Measurements from ENCODE around the gene EPC1. TPM values are rescaled to one million over a fixed set of nuclear protein-coding genes. Genes with fewer than 3 reads are reported as not detected.

Gene EPC1
- total and polyA plus RNA-seq, 2 of the 8 experiments (the other 6 are each of a cell fraction or from before 2014, with no cell fraction given), result 23.7 to 42.3 TPM

- no peak for FAIRE-seq
- POLR2A ChIA-PET (ENCODE audit: partially characterized antibody), result interaction anchor here (2.3 kb wide), 1 partner anchor 12 kb away, joined by 5 read pairs; no protein-coding TSS in a partner anchor
- no peak overlapping the region for H2BK5ac ChIP-seq (ENCODE audit: low read depth, low read length)
- TF ChIP-seq CREB1 (IDR thresholded peaks at IDR 0.05) (no peak), MAFK (IDR thresholded peaks at IDR 0.05; ENCODE audit: low read depth, low read length) (no peak)
- H3K4me2 ChIP-seq (ENCODE audit: insufficient read depth in 1 of 2, low read depth in 2 of 2, low read length in 2 of 2), result no peak overlapping the region
- no peaks in the 10 kb centered on the region for H3K27me3 ChIP-seq (replicated peaks in 1 of 4; ENCODE audit: control insufficient read depth in 3 of 4, extremely low read depth in 1 of 4, insufficient read depth in 3 of 4, low read length in 3 of 4)
- H2BK20ac ChIP-seq (ENCODE audit: low read length), result no peak overlapping the region
- H3K79me1 ChIP-seq (ENCODE audit: low read depth, low read length), result peaks cover 3% of the 10 kb centered on the region
- H2BK15ac ChIP-seq (ENCODE audit: low read length), result no peak overlapping the region
- H3K9ac ChIP-seq (replicated peaks in 1 of 4; ENCODE audit: extremely low read depth in 1 of 4, low read depth in 3 of 4, low read length in 3 of 4), result no peak overlapping the region
- DNase-seq (ENCODE audit: low read depth in 1 of 2, low spot score in 2 of 2), result no peak
- no peak overlapping the region for H3K4me3 ChIP-seq (ENCODE audit: extremely low read depth in 1 of 4, insufficient read depth in 2 of 4, low read depth in 3 of 4, low read length in 4 of 4)
- H3K14ac ChIP-seq (ENCODE audit: insufficient read length), result no peak overlapping the region
- no peaks in the 10 kb centered on the region for H3K23me2 ChIP-seq (ENCODE audit: low read depth, low read length)
- H3K9me3 ChIP-seq (ENCODE audit: insufficient read depth in 2 of 2, low read depth in 1 of 2, low read length in 1 of 2), result no peaks in the 10 kb centered on the region
- no peak overlapping the region for H2BK12ac ChIP-seq (ENCODE audit: low read depth, low read length)
- H4K8ac ChIP-seq (ENCODE audit: extremely low read depth, insufficient read depth, low read length), result no peak overlapping the region; the same call in 1 of the 2 replicates
- 62% methylated on average over 4 of the region's 4 CpGs; no CpG with 5 or more reads in 1 of the 2 experiments for WGBS, 2 experiments (ENCODE audit: extremely low coverage in 1 of 2, insufficient coverage in 1 of 2, insufficient read length in 1 of 2, insufficient replicate concordance in 2 of 2, low coverage in 1 of 2, low lambda C conversion rate in 2 of 2, missing lambda C conversion rate in 1 of 2)
- H2AFZ ChIP-seq (ENCODE audit: low read length), result no peak overlapping the region
- H3K27ac ChIP-seq (ENCODE audit: low read depth, low read length), result no peak overlapping the region
- H3K18ac ChIP-seq (ENCODE audit: extremely low read depth, low read length), result no peak overlapping the region
- H3K4me1 ChIP-seq (replicated peaks in 1 of 4; ENCODE audit: control insufficient read depth in 3 of 4, insufficient read depth in 4 of 4, low read length in 3 of 4), result peaks cover 0 to 3% (median 1%) of the 10 kb centered on the region in 4 experiments; a peak in 2 of 7 replicates
- H2AK5ac ChIP-seq (ENCODE audit: low read depth, low read length), result no peak overlapping the region
- CTCF ChIA-PET (ENCODE audit: partially characterized antibody), result no interaction called here
- no peak overlapping the region for H4K91ac ChIP-seq (replicated peaks; ENCODE audit: insufficient read length, low read length)
- H3K56ac ChIP-seq (replicated peaks; ENCODE audit: insufficient read length, low read depth, low read length), result no peak overlapping the region
- peaks cover 38 to 99% of the 10 kb centered on the region in 2 experiments for H3K79me2 ChIP-seq (ENCODE audit: control insufficient read depth in 1 of 2, insufficient read depth in 2 of 2, low read length in 2 of 2)
- H3K36me3 ChIP-seq (ENCODE audit: control insufficient read depth in 2 of 4, insufficient read depth in 4 of 4, low read length in 3 of 4), result peaks cover 0 to 3% (median 0%) of the 10 kb centered on the region in 4 experiments; a peak in 2 of 8 replicates
- H4K5ac ChIP-seq (ENCODE audit: insufficient read length, low read depth, low read length), result no peak overlapping the region
- peaks cover 2 to 5% of the 10 kb centered on the region in 2 experiments for H4K20me1 ChIP-seq (replicated peaks in 1 of 2; ENCODE audit: control insufficient read depth in 1 of 2, insufficient read depth in 2 of 2, low read length in 2 of 2)
- H2BK120ac ChIP-seq (replicated peaks; ENCODE audit: low read depth, low read length), result no peak overlapping the region
- no peak overlapping the region for H3K23ac ChIP-seq (ENCODE audit: insufficient read length)
- H3K4ac ChIP-seq (replicated peaks; ENCODE audit: insufficient read length, low read depth, low read length), result no peak overlapping the region
Measured at GRCh38 chr10:32340596-32341180, 6.3 kb downstream of the EPC1 start.

Measured in H1 (cell line).